Testis (tissue), 3 donors: Measurements from ENCODE around the gene ACADVL. TPM values are rescaled to one million over a fixed set of nuclear protein-coding genes. Genes with fewer than 3 reads are reported as not detected.
"Not testable (repeated sequence)": the region's sequence is repeated elsewhere in the genome, so short reads cannot be mapped to it uniquely, and the experiment has no call there.

Experiments
- DNase-seq: peaks from one replicate; pipeline ENCODE4 v3.0.0-alpha.2; 2019
- H3K27ac ChIP-seq, 2 donors: fragments of 200-600 bp; sonication (generic); one replicate each; pipeline ENCODE4 v1.5.1; 2019
- H3K27me3 ChIP-seq: fragments of 200-600 bp; sonication (generic); one replicate; pipeline ENCODE4 v1.5.1; 2019
- H3K36me3 ChIP-seq: fragments of 200-600 bp; sonication (generic); one replicate; pipeline ENCODE4 v1.5.1; 2017; ENCODE audit warnings: low read depth; ENCODE audit errors: missing control alignments
- H3K4me1 ChIP-seq: fragments of 200-600 bp; sonication (generic); one replicate; pipeline ENCODE4 v1.5.1; 2019
- H3K4me3 ChIP-seq, 2 donors: fragments of 200-600 bp; sonication (generic); one replicate each; pipeline ENCODE4 v1.5.1; 2017 to 2019
- H3K9me3 ChIP-seq: fragments of 200-600 bp; sonication (generic); one replicate; pipeline ENCODE4 v1.5.1; 2017
- CTCF ChIP-seq, 3 experiments: fragments of 450-650 bp in 2 of 3; fragments of 200-600 bp in 1 of 3; sonication (generic) in 1 of 3; IDR thresholded peaks; one replicate each; pipeline ENCODE4 v1.5.1; 2016 to 2019; ENCODE audit warnings: antibody characterized with exemption in 3 of 3, mild to moderate bottlenecking in 2 of 3, moderate library complexity in 1 of 3
- POLR2A ChIP-seq: fragments of 450-650 bp; IDR thresholded peaks from one replicate; pipeline ENCODE4 v1.6.1; 2017; ENCODE audit warnings: antibody characterized with exemption, mild to moderate bottlenecking, moderate library complexity
- WGBS, 2 donors: methylation state at CpG; one replicate each; pipeline ENCODE4 v1.1.5; 2018; 5-methylcytosine and 5-hydroxymethylcytosine counted together
- intact Hi-C: fragments of 100-400 bp; cut with DNase I; formaldehyde crosslinking; loops from one replicate; pipeline ENCODE4 v1.15.1; 2023; ENCODE audit warnings: low total_unique reads
- polyA plus RNA-seq: library from polyadenylated mRNA; stranded (reverse); fragments of 350-450 nt; fragmentation: Illumina TruSeq; extraction: RNeasy Lipid Tissue Mini Kit (QIAGEN cat#74804); gene quantifications from one replicate; pipeline ENCODE4 v1.2.3, GENCODE V29; 2014; ENCODE audit warnings: low read depth, low replicate concordance; ENCODE audit not compliant: insufficient read depth
- total RNA-seq, 2 donors: library from RNA; depleted of rRNA; stranded (reverse); fragments of >200 nt; gene quantifications; one replicate each; pipeline ENCODE4 v1.2.3, GENCODE V29; 2016

The ACADVL gene
- total and polyA plus RNA-seq, 3 donors from 2014 or later: 298 to 458 (median 334) TPM

GRCh38 chr17:7243453-7243729 lies 23.7 kb downstream of the ACADVL start:
- Histone ChIP-seq H3K36me3 (no peaks in the 10 kb centered on the region), H3K4me1 (peaks cover 21% of the 10 kb centered on the region), H3K27me3 (no peaks in the 10 kb centered on the region), H3K27ac (peak overlapping the region; percentile 92 to 98), H3K9me3 (no peaks in the 10 kb centered on the region), H3K4me3 (peak overlapping the region; percentile 69 to 85)
- 23 to 25% methylated on average over 2 of the region's 2 CpGs for WGBS, 2 donors
- intact Hi-C loops: no loop called here
- TF ChIP-seq POLR2A (no peak), CTCF (IDR thresholded peaks at IDR 0.05) (no peak)
- DNase-seq: no peak

GRCh38 chr17:7243838-7244237 lies 24.1 kb downstream of the ACADVL start:
- Histone ChIP-seq H3K4me1 (peaks cover 21% of the 10 kb centered on the region), H3K4me3 (peak overlapping the region in 1 of 2 donors; percentile 85), H3K27ac (peak overlapping the region in 1 of 2 donors; percentile 92)
- H3K27me3 ChIP-seq, intact Hi-C loops, H3K36me3 ChIP-seq, H3K9me3 ChIP-seq, DNase-seq: not testable (repeated sequence)
- 54 to 65% methylated on average over 9 of the region's 10 CpGs for WGBS, 2 donors

- no peak for DNase-seq
- Histone ChIP-seq H3K4me3 (no peak overlapping the region), H3K27me3 (no peaks in the 10 kb centered on the region), H3K4me1 (peaks cover 19% of the 10 kb centered on the region), H3K36me3 (no peaks in the 10 kb centered on the region), H3K27ac (no peak overlapping the region), H3K9me3 (no peaks in the 10 kb centered on the region)
- intact Hi-C loops: no loop called here
- TF ChIP-seq CTCF (IDR thresholded peaks at IDR 0.05): no peak
- no peak for TF ChIP-seq POLR2A
- 82 to 93% methylated on average over 5 of the region's 5 CpGs for WGBS, 2 donors
These were observed 27.0 kb downstream of the ACADVL start for GRCh38 chr17:7246779-7247178.

GRCh38 chr17:7248796-7249195 lies 29.1 kb downstream of the ACADVL start:
- TF ChIP-seq CTCF (IDR thresholded peaks at IDR 0.05) (no peak), POLR2A (no peak)
- H3K4me1 ChIP-seq: peaks cover 28% of the 10 kb centered on the region
- 57 to 67% methylated on average over 4 of the region's 4 CpGs for WGBS, 2 donors
- intact Hi-C loops: no loop called here
- H3K9me3 ChIP-seq: no peaks in the 10 kb centered on the region
- no peaks in the 10 kb centered on the region for H3K27me3 ChIP-seq
- no peak overlapping the region for H3K4me3 ChIP-seq
- no peaks in the 10 kb centered on the region for H3K36me3 ChIP-seq
- no peak overlapping the region for H3K27ac ChIP-seq
- DNase-seq: no peak

- Histone ChIP-seq H3K4me1 (peaks cover 26% of the 10 kb centered on the region), H3K9me3 (no peaks in the 10 kb centered on the region), H3K27ac (no peak overlapping the region), H3K36me3 (no peaks in the 10 kb centered on the region), H3K4me3 (no peak overlapping the region), H3K27me3 (no peaks in the 10 kb centered on the region)
- DNase-seq: no peak
- TF ChIP-seq POLR2A (no peak), CTCF (IDR thresholded peaks at IDR 0.05) (no peak)
- WGBS, 2 donors: 80 to 81% methylated on average over 6 of the region's 6 CpGs
- intact Hi-C loops: no loop called here
These were observed 29.5 kb downstream of the ACADVL start for GRCh38 chr17:7249214-7249613.
